GM18520 (cell line): ENCODE results near the gene GAB1.

Source experiments
- ATAC-seq: cut with Tn5 transposase; IDR thresholded peaks from one replicate; pipeline ENCODE4 v1.9.1; 2021; ENCODE audit not compliant: unreplicated experiment

Gene GAB1

GRCh38 chr4:143407888-143408287, 71.2 kb downstream of the GAB1 start:
- no peak for ATAC-seq

- no peak for ATAC-seq
These were observed 73.3 kb downstream of the GAB1 start for GRCh38 chr4:143410015-143410414.

GRCh38 chr4:143411527-143412419, 75.1 kb downstream of the GAB1 start:
- no peak for ATAC-seq

- ATAC-seq, result no peak
These were observed 75.7 kb downstream of the GAB1 start for GRCh38 chr4:143412420-143412758.

GRCh38 chr4:143417679-143418403, 81.2 kb downstream of the GAB1 start:
- peak; percentile 91 for ATAC-seq

GRCh38 chr4:143420227-143420626, 83.6 kb downstream of the GAB1 start:
- ATAC-seq, result no peak

GRCh38 chr4:143421609-143422008, 84.9 kb downstream of the GAB1 start:
- ATAC-seq, result no peak

- no peak for ATAC-seq
These were observed 87.6 kb downstream of the GAB1 start for GRCh38 chr4:143424276-143424675.

GRCh38 chr4:143431526-143432257, 95.0 kb downstream of the GAB1 start:
- no peak for ATAC-seq

- ATAC-seq, result no peak
These were observed 95.5 kb downstream of the GAB1 start for GRCh38 chr4:143432258-143432591.

DNA sequence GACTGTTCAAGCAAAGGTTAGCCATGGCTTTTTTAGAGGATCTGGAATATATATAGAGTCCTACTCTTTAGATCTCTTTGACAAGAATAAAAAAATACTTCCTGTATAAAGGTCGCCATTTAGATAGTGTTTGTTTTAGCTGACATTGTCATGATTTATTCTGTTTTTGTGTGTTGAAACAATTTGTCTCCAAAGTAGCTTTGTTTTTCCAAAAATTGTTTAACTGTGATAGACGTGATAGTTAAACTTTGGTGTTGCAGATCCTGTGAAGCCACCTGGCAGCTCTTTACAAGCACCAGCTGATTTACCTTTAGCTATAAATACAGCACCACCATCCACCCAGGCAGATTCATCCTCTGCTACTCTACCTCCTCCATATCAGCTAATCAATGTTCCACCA, 96.6 kb downstream of the GAB1 start:
- ATAC-seq, result no peak

GRCh38 chr4:143435955-143436354, 99.3 kb downstream of the GAB1 start:
- no peak for ATAC-seq

- no peak for ATAC-seq
These were observed 100.8 kb downstream of the GAB1 start for GRCh38 chr4:143437476-143437875.

DNA sequence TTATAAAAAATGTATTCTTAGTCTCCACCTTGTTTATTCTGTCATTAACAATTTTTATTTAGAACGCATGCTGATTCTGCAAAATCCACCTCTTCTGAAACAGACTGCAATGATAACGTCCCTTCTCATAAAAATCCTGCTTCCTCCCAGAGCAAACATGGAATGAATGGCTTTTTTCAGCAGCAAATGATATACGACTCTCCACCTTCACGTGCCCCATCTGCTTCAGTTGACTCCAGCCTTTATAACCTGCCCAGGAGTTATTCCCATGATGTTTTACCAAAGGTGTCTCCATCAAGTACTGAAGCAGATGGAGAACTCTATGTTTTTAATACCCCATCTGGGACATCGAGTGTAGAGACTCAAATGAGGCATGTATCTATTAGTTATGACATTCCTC, 101.3 kb downstream of the GAB1 start:
- ATAC-seq, result no peak

DNA sequence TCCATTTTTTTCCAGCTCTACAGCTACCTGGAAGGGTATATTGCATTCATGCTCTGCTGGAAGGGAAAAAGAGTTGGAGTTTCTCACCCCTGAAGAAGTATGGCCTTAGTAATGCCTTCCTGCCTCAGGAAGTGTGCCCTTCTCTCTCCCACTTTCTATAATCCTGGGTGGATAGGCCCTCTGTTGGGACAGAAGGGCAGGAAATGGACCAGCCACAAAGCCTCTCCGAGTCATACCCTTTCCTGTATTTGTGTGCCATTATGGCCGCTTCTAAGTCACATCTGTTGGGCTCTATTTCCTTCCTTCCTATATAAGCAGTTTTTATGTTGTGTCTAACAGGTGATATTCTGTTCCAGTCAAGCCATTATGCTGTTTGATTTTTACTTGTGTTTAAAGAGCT, 102.0 kb downstream of the GAB1 start:
- ATAC-seq, result no peak

DNA sequence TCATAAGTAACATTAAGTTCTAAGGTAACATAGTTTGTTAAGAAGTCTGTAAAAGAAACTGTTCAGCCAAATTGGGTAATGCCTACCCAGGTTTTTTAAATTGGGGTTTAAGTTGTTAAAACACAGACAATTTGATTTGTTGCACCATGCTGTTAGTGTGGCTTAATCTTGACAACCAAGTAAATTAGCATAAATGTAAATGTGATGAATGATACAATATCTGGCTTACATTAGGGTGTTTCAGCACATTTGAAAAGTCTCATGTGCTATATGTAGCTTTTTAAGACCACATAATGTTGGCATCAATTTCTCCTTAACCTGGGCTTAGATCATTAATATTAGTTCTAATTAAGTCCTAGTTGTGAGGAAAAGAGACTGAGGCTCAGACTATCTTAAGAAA, 104.4 kb downstream of the GAB1 start:
- ATAC-seq, result no peak

GRCh38 chr4:143441678-143442077, 105.0 kb downstream of the GAB1 start:
- no peak for ATAC-seq

DNA sequence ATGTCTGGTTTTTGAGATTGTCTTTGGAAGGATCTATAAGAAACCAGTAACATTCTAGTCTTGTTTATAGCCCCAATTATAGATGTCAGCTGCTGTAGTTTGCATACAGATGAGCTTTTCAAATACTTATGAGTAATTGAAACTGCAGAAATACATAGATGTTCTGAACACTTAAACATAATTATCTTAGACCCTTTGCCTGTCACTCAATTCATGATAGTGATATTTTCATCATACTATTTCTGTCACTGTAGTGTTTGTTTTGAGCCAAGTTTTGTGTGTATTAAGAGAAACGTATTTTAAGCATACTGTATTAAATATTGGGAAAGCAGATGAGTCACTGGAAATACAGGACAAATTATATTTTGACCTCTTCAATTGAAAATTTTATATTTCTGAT, 107.1 kb downstream of the GAB1 start:
- no peak for ATAC-seq

DNA sequence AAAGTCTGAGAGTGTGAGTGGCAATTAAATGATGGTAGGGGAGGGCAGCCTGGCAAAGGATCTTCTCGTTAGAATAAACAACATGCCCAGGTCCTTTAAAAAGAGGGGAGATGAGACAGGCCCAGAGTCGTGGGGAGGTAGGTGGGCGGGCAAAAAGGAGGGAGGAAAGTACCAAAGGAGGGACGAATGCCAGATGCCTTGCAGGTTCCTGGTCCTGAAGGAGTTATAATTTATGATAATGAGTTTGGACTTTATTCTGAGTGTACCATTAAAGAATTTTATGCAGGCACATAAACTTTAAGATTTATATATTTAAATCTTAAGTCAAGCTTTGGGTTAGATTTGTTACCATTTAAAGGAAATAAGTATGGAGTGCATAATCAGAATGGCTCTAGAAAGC, 114.5 kb downstream of the GAB1 start:
- no peak for ATAC-seq

GRCh38 chr4:143455211-143455610, 118.5 kb downstream of the GAB1 start:
- no peak for ATAC-seq

DNA sequence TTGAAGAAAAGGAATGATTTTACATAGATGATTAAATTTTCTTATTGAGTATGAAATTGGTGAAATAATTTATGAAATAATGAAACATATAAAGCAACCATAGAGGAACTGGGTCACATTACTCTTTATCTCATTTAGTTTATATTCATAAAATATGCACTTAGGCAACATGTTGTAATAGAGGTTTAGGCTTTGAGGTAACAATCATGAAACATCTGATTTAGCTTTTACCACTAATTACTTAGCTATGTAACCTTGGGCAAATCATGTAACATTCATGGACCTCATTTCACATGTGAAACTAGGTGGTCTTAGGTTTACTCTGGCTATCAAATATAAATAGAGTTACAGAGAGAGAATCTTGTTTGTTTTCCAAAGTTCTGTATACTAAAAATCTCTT, 122.3 kb downstream of the GAB1 start:
- no peak for ATAC-seq
